ENCODE data around the gene PKM.

GRCh38 chr15:72202801-72203506 is 28.0 kb downstream of the PKM start:
- no peak for TF ChIP-seq POLR2A (IDR thresholded peaks at IDR 0.05; ENCODE audit: low read depth, low read length)
- no peak for TF ChIP-seq POLR2AphosphoS5 (IDR thresholded peaks at IDR 0.05; ENCODE audit: low read depth, low read length)
- TF ChIP-seq TAF1 (IDR thresholded peaks at IDR 0.05; ENCODE audit: low read depth, low read length): no peak
- no peak for TF ChIP-seq POU2F2 (IDR thresholded peaks at IDR 0.05; ENCODE audit: low read depth, low read length)
- TF ChIP-seq SPI1 (IDR thresholded peaks at IDR 0.05; ENCODE audit: low read depth, low read length): no peak
